ENCODE measurements around the gene RET.

The RET gene

DNA sequence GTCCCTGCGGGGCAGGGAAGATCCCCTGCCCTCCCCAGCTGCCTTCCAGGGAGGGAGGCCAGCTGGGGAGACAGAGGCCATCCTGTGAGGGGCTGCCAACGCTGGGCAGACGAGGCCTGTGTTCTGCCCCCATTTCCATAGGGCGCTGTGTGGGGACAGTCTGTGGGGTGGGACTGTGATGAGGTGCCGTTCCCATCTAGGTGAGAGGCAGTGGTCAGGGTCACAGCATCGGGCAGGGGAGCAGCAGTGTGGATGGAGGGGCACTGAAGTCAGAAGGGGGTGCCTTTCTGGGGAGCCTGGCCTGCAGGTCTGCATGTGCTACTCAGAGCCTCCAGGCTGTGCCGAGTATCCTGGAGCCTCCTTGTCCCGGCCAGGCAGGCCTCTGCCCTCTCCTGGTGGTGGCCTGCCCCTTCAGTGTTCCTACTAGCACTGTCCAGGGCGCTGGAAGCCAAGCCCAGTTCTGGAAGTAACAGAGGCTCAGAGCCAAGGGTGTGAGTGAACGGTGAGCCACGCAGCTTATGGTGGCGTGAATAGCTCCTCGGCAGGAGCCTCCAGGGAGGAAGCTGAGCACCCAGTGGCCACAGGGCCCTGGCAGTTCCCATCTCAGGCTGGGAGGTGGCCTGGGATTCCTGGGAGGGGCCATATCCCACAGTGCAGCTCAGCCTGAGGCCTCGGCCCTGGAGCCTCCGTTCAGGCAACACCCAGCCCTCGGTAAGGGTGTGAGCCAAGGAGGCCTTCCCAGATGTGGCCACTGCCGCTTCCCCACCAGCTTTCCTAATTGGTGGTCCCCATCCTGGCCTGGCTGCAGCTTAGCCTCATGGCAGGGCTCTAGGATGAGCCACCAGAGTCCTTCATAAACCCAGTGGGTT, 38.1 kb downstream of the RET start:
- no peaks in the 10 kb centered on the region for H3K9me3 ChIP-seq (ENCODE audit: insufficient read depth, low read length, severe bottlenecking)
- ATAC-seq (ENCODE audit: insufficient read depth, low read depth): no peak
- DNase-seq: no peak
- H4K20me1 ChIP-seq (ENCODE audit: insufficient read depth, low read length): peaks cover 4% of the 10 kb centered on the region; the same call in 1 of the 2 replicates
- no peak overlapping the region for H3K4me2 ChIP-seq (ENCODE audit: insufficient read depth, low read length)
- no peak overlapping the region for H3K9ac ChIP-seq (ENCODE audit: low read depth, low read length)
- H3K4me3 ChIP-seq (ENCODE audit: low read depth in 1 of 2, low read length in 2 of 2): no peak overlapping the region
- H3K4me1 ChIP-seq (ENCODE audit: insufficient read depth, low read length): no peaks in the 10 kb centered on the region
- no peak for TF ChIP-seq CTCF (IDR thresholded peaks at IDR 0.05; ENCODE audit: borderline replicate concordance, extremely low read depth, low read length, poor library complexity, severe bottlenecking)
- no peaks in the 10 kb centered on the region for H3K79me2 ChIP-seq (ENCODE audit: insufficient read depth, low read length)
- no peak overlapping the region for H2AFZ ChIP-seq (ENCODE audit: low read depth, low read length)
- no peaks in the 10 kb centered on the region for H3K27me3 ChIP-seq (ENCODE audit: insufficient read depth, low read length, poor library complexity)
- H3K27ac ChIP-seq (ENCODE audit: low read length): no peak overlapping the region
- H3K36me3 ChIP-seq (ENCODE audit: insufficient read depth, low read length): no peaks in the 10 kb centered on the region

- H3K9me3 ChIP-seq (ENCODE audit: insufficient read depth, low read length, severe bottlenecking): no peaks in the 10 kb centered on the region
- DNase-seq (no peak), ATAC-seq (ENCODE audit: insufficient read depth, low read depth) (no peak)
- no peak overlapping the region for H3K4me2 ChIP-seq (ENCODE audit: insufficient read depth, low read length)
- no peak overlapping the region for H3K4me3 ChIP-seq (ENCODE audit: low read depth in 1 of 2, low read length in 2 of 2)
- H3K27ac ChIP-seq (ENCODE audit: low read length): no peak overlapping the region
- TF ChIP-seq CTCF (IDR thresholded peaks at IDR 0.05; ENCODE audit: borderline replicate concordance, extremely low read depth, low read length, poor library complexity, severe bottlenecking) (no peak), EZH2 (IDR thresholded peaks at IDR 0.05; ENCODE audit: borderline replicate concordance, low read depth, low read length, severe bottlenecking) (no peak)
- H3K4me1 ChIP-seq (ENCODE audit: insufficient read depth, low read length): peaks cover 8% of the 10 kb centered on the region
- no peak overlapping the region for H3K9ac ChIP-seq (ENCODE audit: low read depth, low read length)
- H2AFZ ChIP-seq (ENCODE audit: low read depth, low read length): no peak overlapping the region
- H3K36me3 ChIP-seq (ENCODE audit: insufficient read depth, low read length): no peaks in the 10 kb centered on the region
- no peaks in the 10 kb centered on the region for H3K79me2 ChIP-seq (ENCODE audit: insufficient read depth, low read length)
- H4K20me1 ChIP-seq (ENCODE audit: insufficient read depth, low read length): peaks cover 4% of the 10 kb centered on the region; the same call in 1 of the 2 replicates
- no peaks in the 10 kb centered on the region for H3K27me3 ChIP-seq (ENCODE audit: insufficient read depth, low read length, poor library complexity)
These were observed 39.2 kb downstream of the RET start for GRCh38 chr10:43115881-43116595.

DNA sequence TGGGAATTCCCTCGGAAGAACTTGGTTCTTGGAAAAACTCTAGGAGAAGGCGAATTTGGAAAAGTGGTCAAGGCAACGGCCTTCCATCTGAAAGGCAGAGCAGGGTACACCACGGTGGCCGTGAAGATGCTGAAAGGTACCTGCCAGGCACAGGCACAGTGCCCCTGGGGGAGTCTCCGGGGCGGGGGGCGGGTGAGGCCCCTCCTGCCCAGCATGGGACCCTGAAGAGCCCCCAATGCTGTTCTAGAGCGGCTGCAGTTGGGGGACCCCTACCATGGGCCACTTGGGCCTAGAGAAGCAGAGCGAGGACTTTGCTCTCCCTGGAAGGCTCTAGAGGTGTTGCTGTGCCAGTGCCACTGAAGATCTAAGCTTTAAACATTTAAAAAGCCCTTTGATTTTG, 39.7 kb downstream of the RET start:
- Histone ChIP-seq H3K4me2 (ENCODE audit: insufficient read depth, low read length) (no peak overlapping the region), H3K4me3 (ENCODE audit: low read depth in 1 of 2, low read length in 2 of 2) (no peak overlapping the region), H2AFZ (ENCODE audit: low read depth, low read length) (no peak overlapping the region), H3K4me1 (ENCODE audit: insufficient read depth, low read length) (peaks cover 14% of the 10 kb centered on the region), H3K27me3 (ENCODE audit: insufficient read depth, low read length, poor library complexity) (no peaks in the 10 kb centered on the region), H3K9ac (ENCODE audit: low read depth, low read length) (no peak overlapping the region), H3K9me3 (ENCODE audit: insufficient read depth, low read length, severe bottlenecking) (no peaks in the 10 kb centered on the region), H3K27ac (ENCODE audit: low read length) (no peak overlapping the region), H3K79me2 (ENCODE audit: insufficient read depth, low read length) (no peaks in the 10 kb centered on the region), H3K36me3 (ENCODE audit: insufficient read depth, low read length) (no peaks in the 10 kb centered on the region), H4K20me1 (ENCODE audit: insufficient read depth, low read length) (peaks cover 4% of the 10 kb centered on the region; the same call in 1 of the 2 replicates)
- DNase-seq: no peak
- no peak for ATAC-seq (ENCODE audit: insufficient read depth, low read depth)
- TF ChIP-seq EZH2 (IDR thresholded peaks at IDR 0.05; ENCODE audit: borderline replicate concordance, low read depth, low read length, severe bottlenecking) (no peak), CTCF (IDR thresholded peaks at IDR 0.05; ENCODE audit: borderline replicate concordance, extremely low read depth, low read length, poor library complexity, severe bottlenecking) (no peak)

Data from DND-41 (cell line).